HG03159 (cell line): ENCODE data around the gene INSC.
A peak's percentile ranks its signal among the peaks of the same experiment; 100 is the strongest.
"Not testable (repeated sequence)": the region's sequence is repeated elsewhere in the genome, so short reads cannot be mapped to it uniquely, and the experiment has no call there.

ENCODE experiments used
- ATAC-seq: cut with Tn5 transposase; IDR thresholded peaks from one replicate; pipeline ENCODE4 v1.9.1; 2021; ENCODE audit warnings: mild to moderate bottlenecking, moderate library complexity; ENCODE audit not compliant: unreplicated experiment

Gene INSC

GRCh38 chr11:15114501-15115475 is at the start of gene INSC:
TSS of gene INSC (plus strand) at chr11:15114923. CDS start at chr11:15149175, 34,252 bp downstream.
- ATAC-seq, result no peak

- not testable (repeated sequence) for ATAC-seq
These were observed 45.0 kb upstream of the INSC start for GRCh38 chr11:15069751-15070150.

DNA sequence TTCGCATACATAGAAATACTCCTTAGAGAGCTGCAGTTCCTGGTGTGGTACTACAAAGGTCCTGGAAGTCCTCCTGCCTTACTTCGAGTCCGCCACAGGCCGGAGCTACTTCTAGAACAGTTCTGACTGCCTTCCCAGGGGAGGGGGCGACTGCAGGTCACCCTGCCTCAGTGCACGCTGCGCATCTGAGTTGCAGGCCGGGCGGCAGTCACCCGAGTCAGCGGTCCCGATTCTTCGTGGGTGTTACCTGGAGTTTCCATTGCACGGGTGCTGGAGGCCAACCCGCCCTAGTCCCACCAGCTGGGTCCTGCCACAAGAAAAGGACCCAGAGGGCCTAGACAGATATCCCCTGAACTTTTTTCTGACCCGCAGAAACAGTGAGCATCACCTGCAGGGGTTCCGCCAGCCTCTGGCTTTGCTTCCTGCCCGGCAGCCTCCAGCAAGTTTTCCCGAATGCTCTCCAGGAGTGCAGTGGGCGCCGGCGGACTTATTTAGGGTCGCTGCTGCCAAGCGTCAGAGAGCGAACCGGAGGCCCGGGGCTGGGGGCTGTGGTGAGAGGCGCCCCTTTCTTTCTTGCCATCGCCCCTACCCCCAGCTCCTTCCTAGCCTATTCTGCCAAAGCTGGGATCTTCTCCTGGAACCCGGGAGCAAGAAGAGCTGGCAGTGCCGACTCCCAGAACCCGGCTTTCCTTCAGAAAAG is 43.0 kb upstream of the INSC start:
- ATAC-seq, result no peak

DNA sequence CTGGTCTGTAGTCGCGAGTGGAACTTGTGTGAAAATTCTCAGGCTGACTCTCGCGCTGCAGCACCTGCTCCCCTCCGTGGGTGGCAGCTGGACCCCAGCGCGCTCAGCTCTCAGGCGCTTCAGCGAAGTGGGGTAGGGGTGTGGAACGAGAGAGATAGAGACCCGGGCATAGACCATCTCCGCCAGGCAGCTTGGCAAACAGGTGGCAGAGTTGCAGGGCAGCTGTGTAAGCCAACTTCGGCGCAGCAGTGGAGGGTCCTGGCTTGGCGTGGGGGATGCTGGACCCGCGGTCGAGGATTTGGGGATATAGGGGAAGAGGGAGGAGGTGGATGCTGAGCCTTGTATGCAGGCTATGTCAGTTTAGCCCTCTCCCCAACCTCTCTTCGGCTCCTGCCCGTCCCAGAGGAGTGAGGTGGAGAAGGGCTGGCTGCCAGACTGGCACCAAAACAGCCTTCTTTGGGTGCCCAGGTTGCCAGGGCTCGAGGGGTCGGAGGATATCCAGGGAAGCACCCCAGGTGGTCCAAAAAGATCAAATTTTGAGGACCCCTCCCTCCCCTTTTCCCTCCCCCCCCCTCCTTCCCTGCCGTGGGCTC is 42.1 kb upstream of the INSC start:
- ATAC-seq, result no peak

DNA sequence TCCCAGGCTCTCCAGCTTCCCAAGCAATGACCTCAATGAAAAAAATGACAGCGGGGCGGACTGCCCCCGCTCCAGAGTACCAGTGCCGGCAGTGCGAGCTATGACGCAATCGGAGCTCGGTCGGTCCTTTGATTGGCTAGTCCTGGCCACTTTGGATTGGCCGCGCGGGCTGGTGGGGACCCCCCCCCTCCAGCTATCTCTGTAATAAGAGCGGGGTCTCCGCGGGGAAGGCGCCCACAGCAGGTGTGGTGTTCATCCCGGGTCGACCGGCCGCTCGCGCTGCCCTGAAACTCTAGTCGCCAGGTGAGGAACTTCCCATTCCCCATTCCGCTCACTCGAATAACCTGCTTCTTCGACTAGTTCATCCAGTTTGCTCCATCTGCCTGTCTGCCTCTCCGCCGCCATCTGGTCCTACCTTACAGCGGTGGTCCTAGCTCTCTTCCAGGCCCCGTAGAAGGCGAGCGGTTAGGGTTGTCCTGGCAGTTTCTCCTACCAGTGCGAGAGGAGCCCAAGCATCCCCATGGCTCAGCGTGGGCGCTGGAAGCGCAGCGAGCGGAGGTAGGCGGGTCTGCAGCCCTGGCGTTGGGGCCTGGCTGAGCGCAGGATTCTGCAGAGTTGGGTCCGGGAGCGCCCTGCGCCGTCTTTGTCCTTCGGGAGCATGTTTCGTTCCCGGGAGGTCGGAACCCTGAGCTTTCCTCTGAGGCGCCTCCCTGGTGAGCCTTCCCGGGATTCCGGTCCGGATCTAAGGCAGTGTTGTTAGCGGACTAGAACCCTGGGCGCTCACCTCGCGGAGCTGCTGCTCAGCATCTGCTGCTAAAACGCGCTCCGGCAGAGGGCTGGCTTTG is 41.1 kb upstream of the INSC start, which contains the start of gene CALCB:
Gene CALCB, plus strand, starts transcription at position 233 of the 845 bp plus-strand sequence. CDS start 1,126 bp downstream, outside the sequence.
- no peak for ATAC-seq

GRCh38 chr11:15074206-15075161 is 40.2 kb upstream of the INSC start:
- ATAC-seq, result peak; percentile 95

GRCh38 chr11:15075162-15075526 is 39.6 kb upstream of the INSC start:
- no peak for ATAC-seq

DNA sequence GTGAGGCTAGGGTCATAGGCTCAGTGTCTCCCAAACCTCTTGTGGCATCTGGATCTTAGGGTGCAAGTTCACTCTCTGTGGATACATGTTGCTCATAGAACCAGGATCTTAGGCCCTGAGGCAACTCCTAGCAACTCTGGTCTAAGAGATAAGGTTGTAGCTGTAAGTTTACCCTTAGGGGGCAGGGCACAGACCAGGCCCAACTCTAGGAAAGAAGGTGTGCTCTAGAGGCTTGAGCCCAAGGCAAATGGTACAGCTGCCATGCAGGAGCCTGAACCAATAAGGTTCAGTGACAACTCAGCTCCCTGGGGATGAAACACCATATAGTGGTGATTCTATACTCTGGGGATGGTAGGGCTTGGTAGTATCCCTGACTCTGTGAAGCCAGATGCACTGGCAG is 23.5 kb upstream of the INSC start:
- no peak for ATAC-seq

GRCh38 chr11:15091625-15092024 is 23.1 kb upstream of the INSC start:
- ATAC-seq, result no peak

- ATAC-seq, result peak; percentile 81
These were observed 21.3 kb upstream of the INSC start for GRCh38 chr11:15093432-15093831.

DNA sequence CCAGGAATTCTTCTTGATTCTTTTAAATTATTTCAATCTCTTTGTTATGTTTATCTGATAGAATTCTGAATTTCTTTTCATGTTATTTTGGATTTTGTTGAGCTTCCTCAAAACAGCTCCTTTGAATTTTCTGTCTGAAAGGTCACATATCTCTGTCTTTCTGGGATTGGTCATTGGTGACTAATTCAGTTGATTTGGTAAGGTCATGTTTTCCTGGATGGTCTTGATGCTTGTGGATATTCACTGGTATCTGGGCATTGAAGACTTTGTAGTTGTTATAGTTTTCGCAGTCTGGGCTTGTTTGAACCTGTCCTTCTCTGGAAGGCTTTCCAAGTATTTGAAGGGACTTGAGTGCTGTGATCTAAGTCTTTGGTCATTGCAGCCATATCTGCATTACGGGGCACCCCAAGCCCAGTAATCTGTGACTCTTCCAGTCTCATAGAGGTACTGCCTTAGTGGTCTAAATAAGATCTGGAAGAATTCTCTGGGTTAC is 18.9 kb upstream of the INSC start:
- ATAC-seq, result no peak

- no peak for ATAC-seq
These were observed 17.3 kb upstream of the INSC start for GRCh38 chr11:15097411-15097810.

DNA sequence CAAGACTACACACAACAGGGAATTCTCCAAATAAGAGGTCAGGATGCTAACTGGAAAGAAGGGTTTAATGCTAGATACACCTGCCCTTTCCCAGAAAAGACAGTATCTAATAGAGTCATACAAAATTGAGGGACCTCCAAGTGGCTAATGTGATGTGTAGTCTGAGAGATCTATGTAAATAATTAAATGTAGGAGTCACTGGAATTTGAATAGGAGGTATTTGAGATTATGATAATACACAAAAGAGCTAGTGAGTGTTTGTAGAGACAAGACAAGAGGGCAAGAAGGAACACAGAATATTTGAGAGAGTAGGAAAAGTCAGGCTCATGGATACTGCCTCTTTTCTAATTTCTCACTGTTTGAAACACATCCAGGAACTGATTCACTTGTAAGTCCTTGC is 15.5 kb upstream of the INSC start:
- ATAC-seq, result no peak

- peak; percentile 74 for ATAC-seq
These were observed 13.5 kb upstream of the INSC start for GRCh38 chr11:15101072-15101709.

DNA sequence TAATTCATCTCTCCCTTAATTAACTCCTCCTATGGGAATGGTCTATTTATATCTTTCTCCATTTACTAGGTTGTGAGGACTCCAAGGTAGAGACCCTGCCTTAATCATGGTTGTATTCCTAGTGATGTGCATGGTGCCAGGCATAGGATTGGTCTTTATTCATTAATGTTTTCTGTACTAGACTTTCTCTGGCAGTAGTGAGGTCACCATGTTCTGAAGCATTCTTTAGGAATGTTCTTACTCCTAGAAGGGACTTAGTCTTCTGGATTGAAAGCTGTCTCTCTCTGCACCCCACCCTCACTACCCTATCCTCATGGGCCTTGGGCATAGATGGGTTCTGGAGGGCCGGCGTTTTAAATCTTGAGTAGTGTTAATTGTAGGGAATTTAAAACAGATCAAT is 10.6 kb upstream of the INSC start:
- no peak for ATAC-seq

GRCh38 chr11:15106201-15106965 is 8.3 kb upstream of the INSC start:
- ATAC-seq, result no peak

GRCh38 chr11:15107730-15108515 is 6.8 kb upstream of the INSC start:
- peak; percentile 81 for ATAC-seq
